ENCODE measurements around the gene AVPR2.

AVPR2 gene

DNA sequence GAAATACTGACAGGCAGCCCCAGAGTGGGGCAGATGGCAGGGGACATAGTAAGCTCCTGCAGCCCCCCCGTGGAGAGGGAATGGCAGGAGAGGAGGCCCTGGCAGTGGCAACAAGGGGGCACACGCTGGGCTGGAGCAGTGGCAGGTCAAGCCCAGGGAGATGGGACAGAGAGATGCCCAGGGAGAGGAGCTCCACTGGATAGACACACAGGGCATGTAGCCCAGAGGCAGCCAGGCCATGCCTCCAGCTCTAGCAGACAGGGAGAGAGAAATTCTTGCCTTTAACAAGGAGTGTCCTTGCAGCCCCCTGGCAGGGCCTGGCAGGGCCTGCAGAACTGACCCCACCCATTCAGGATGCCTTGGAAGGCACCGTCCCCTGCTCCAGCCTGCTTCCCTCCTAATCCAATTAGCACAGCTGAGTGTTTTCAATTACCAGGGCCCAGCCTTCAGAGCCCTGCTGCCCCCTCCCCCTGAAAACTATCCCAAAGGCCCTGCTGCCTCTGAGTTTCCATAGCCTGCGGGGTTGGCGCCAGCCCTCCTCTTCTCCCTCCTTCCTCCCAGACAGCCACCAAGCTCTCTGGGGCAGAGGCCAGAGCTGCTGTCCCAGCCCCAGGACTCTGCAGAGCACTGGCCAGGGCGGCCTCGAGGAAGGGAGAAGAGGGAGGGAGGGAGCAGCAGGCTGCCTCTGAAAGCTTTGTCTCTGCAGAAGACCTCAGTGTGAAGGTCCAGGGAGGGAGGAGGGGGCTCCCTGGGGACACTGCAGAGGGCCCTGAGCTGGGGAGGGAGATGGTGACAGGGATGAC, 31.0 kb upstream of the AVPR2 start:
- H3K4me1 ChIP-seq (ENCODE audit: control insufficient read depth in 1 of 2, insufficient read depth in 2 of 2, low read length in 2 of 2), result no peaks in the 10 kb centered on the region
- no peaks in the 10 kb centered on the region for H3K36me3 ChIP-seq (ENCODE audit: control insufficient read depth in 1 of 2, insufficient read depth in 2 of 2, low read length in 2 of 2)
- no peak overlapping the region for H3K27ac ChIP-seq (ENCODE audit: low read length)
- no peaks in the 10 kb centered on the region for H3K9me3 ChIP-seq (ENCODE audit: control insufficient read depth in 1 of 2, low read length in 2 of 2)
- no peak overlapping the region for H3K4me3 ChIP-seq (ENCODE audit: low read depth in 1 of 2, low read length in 2 of 2)
- no peaks in the 10 kb centered on the region for H3K27me3 ChIP-seq (ENCODE audit: low read depth, low read length)

DNA sequence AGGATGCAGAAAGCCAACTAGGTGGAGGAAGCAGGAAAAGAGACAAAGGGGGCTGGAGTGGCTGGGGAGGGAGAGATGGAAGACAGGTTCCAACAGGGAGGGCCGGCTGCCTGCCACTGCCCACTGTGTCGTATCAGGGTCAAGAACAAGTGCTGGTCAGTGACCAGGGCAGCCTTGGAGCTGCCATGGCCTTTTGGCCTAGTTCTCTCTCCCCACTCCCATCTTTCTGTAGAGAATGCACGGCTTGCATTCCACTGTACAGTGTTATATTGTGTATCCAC, 30.4 kb upstream of the AVPR2 start:
- H3K4me3 ChIP-seq (ENCODE audit: low read depth in 1 of 2, low read length in 2 of 2), result no peak overlapping the region
- no peaks in the 10 kb centered on the region for H3K27me3 ChIP-seq (ENCODE audit: low read depth, low read length)
- no peaks in the 10 kb centered on the region for H3K9me3 ChIP-seq (ENCODE audit: control insufficient read depth in 1 of 2, low read length in 2 of 2)
- no peaks in the 10 kb centered on the region for H3K36me3 ChIP-seq (ENCODE audit: control insufficient read depth in 1 of 2, insufficient read depth in 2 of 2, low read length in 2 of 2)
- no peak overlapping the region for H3K27ac ChIP-seq (ENCODE audit: low read length)
- H3K4me1 ChIP-seq (ENCODE audit: control insufficient read depth in 1 of 2, insufficient read depth in 2 of 2, low read length in 2 of 2), result no peaks in the 10 kb centered on the region

DNA sequence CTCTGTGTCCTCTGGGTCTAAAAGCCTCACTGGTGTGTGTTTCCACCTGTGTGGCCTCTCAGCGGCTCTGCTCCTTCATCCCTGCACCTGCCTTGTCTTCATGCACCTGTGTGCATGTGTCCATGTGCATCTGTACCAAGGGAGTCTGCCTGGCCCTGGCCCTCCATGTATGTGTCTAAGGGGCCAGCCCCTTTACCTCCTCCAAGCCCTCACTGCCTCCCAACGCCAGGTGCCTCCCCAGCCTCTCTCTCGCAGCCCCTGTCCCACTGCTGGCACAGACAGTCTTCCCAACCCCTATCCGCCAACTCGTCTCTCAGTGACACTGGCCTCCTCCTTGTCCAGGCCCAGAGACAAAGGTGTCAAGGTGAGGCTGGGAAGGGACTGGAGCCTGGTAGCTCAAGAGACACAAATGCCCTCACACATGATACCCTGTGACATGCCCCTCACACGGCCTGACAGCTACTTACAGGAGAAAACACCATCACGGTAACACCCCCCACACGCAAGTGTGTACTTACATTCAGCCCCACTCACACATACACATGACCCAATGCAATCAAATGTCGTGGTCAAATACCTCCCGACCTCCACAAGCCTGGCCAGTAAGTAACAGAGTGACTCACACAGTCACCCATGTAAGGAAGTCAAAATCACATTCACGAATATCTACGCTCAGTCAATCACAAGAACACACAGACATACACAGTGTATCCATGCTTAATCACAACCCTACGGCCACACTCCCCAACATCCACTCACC, 29.9 kb upstream of the AVPR2 start:
- no peaks in the 10 kb centered on the region for H3K9me3 ChIP-seq (ENCODE audit: control insufficient read depth in 1 of 2, low read length in 2 of 2)
- no peaks in the 10 kb centered on the region for H3K27me3 ChIP-seq (ENCODE audit: low read depth, low read length)
- no peak overlapping the region for H3K27ac ChIP-seq (ENCODE audit: low read length)
- H3K36me3 ChIP-seq (ENCODE audit: control insufficient read depth in 1 of 2, insufficient read depth in 2 of 2, low read length in 2 of 2), result no peaks in the 10 kb centered on the region
- no peaks in the 10 kb centered on the region for H3K4me1 ChIP-seq (ENCODE audit: control insufficient read depth in 1 of 2, insufficient read depth in 2 of 2, low read length in 2 of 2)
- no peak overlapping the region for H3K4me3 ChIP-seq (ENCODE audit: low read depth in 1 of 2, low read length in 2 of 2)

DNA sequence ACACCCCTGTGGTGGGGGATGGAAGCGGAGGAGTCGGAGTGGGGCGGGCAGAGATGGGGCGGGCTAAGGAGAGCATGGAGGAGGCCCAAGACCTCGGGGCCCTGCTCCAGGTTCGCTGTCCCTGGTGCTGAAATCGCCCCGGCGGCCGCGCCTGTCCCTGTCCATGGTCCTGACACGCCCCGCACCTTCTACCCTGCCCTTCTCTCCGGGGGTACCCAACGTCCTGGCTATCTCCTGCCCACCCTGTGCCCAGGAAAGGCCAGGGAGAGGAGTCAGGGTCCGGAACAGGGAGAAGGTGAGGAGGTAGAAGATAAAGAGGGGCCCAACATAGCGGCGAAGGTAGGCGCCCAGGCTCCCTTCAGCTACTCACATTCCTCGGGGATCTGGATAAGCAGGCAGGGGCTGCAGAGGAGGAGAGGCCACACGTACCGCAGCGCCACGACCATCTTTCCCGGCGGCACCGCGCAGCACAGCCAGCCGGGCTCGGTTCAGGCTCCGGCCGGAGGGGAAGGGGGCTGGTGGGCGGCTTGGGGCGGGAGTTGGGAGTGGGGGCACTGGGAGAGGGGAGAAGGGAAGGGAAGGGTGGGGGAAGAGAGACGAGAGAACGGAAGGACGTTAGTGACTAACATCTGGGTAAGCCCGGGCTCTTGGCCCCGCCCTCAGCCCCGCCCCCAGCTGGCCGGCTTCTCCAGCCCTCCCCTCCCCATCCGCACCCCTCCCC, 28.9 kb upstream of the AVPR2 start:
- Histone ChIP-seq H3K27ac (ENCODE audit: low read length) (no peak overlapping the region), H3K27me3 (ENCODE audit: low read depth, low read length) (no peaks in the 10 kb centered on the region), H3K36me3 (ENCODE audit: control insufficient read depth in 1 of 2, insufficient read depth in 2 of 2, low read length in 2 of 2) (no peaks in the 10 kb centered on the region), H3K4me3 (ENCODE audit: low read depth in 1 of 2, low read length in 2 of 2) (no peak overlapping the region), H3K9me3 (ENCODE audit: control insufficient read depth in 1 of 2, low read length in 2 of 2) (no peaks in the 10 kb centered on the region), H3K4me1 (ENCODE audit: control insufficient read depth in 1 of 2, insufficient read depth in 2 of 2, low read length in 2 of 2) (no peaks in the 10 kb centered on the region)

DNA sequence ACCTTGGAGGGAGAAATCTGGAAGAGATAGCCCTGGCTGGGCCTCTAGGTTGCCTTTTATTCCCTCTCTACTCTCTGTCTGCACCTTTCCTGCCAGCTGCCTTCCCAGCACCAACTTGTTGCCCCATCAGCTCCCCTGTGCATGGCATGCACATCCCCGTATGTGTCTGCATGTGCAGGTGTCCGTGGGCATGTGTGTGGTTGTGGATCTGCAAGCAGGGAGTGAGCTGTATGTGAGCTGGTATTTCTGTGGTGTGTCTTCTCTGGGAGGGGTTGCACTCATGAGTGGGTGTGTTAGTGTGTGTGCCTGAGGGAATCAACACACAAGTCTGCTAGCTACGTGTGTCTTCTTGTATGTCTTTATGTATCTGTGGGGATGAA, 28.4 kb upstream of the AVPR2 start:
- H3K4me3 ChIP-seq (ENCODE audit: low read depth in 1 of 2, low read length in 2 of 2), result no peak overlapping the region
- no peaks in the 10 kb centered on the region for H3K4me1 ChIP-seq (ENCODE audit: control insufficient read depth in 1 of 2, insufficient read depth in 2 of 2, low read length in 2 of 2)
- H3K27ac ChIP-seq (ENCODE audit: low read length), result no peak overlapping the region
- no peaks in the 10 kb centered on the region for H3K27me3 ChIP-seq (ENCODE audit: low read depth, low read length)
- no peaks in the 10 kb centered on the region for H3K36me3 ChIP-seq (ENCODE audit: control insufficient read depth in 1 of 2, insufficient read depth in 2 of 2, low read length in 2 of 2)
- no peaks in the 10 kb centered on the region for H3K9me3 ChIP-seq (ENCODE audit: control insufficient read depth in 1 of 2, low read length in 2 of 2)

DNA sequence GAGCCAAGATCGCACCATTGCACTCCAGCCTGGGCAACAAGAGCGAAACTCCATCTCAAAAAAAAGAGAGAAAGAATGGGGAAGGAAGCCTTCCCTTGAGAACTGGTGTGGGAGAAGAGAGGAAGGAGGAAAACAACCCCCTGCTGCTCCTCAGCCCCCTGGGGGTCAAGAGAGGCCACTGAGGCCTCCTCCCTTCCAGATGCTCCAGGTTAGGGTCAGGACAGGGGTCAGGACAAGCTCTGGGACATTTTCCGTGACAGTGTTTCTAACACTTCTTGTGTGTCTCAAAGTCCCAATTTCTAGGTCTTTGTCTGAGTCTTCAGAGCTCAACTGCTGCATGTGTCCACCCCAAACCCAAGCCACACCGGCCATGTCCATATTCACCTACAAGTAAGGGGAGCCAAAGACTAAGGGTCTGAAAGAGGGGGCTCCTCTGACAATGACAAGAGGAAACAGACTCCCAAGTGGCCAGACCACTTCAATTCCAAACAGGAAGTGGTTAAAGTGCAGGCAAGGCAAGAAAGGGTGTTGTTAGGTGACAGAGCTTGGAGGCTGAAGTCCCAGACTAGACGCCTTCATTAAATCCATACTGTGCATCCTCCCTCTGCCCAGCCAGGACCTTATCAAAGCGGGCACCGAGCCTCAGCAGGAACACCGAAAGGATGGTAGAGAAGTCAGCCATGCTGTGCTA, 26.8 kb upstream of the AVPR2 start:
- no peaks in the 10 kb centered on the region for H3K36me3 ChIP-seq (ENCODE audit: control insufficient read depth in 1 of 2, insufficient read depth in 2 of 2, low read length in 2 of 2)
- H3K4me3 ChIP-seq (ENCODE audit: low read depth in 1 of 2, low read length in 2 of 2), result no peak overlapping the region
- no peak overlapping the region for H3K27ac ChIP-seq (ENCODE audit: low read length)
- H3K27me3 ChIP-seq (ENCODE audit: low read depth, low read length), result no peaks in the 10 kb centered on the region
- H3K4me1 ChIP-seq (ENCODE audit: control insufficient read depth in 1 of 2, insufficient read depth in 2 of 2, low read length in 2 of 2), result no peaks in the 10 kb centered on the region
- no peaks in the 10 kb centered on the region for H3K9me3 ChIP-seq (ENCODE audit: control insufficient read depth in 1 of 2, low read length in 2 of 2)

DNA sequence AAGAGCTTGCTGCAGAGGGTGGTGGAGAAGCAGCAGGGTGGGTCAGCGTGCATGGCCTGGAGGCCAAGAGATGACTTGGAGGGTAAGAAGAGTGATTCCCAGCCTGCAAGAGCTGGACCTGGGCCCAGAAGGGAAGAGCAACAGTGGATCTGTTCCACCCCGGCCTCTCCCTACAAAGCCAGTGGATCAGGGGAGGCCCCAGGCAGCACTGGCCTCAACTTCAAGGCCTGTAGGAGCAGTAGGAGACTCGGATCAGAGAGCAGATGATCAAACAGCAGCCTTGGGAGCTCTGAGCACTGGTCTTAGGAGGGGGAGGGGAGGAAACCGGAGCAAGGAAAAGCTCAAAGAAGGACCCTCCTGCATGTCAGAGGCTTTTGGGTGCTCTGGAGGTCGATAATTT, 26.1 kb upstream of the AVPR2 start:
- Histone ChIP-seq H3K9me3 (ENCODE audit: control insufficient read depth in 1 of 2, low read length in 2 of 2) (no peaks in the 10 kb centered on the region), H3K27ac (ENCODE audit: low read length) (no peak overlapping the region), H3K4me1 (ENCODE audit: control insufficient read depth in 1 of 2, insufficient read depth in 2 of 2, low read length in 2 of 2) (no peaks in the 10 kb centered on the region), H3K36me3 (ENCODE audit: control insufficient read depth in 1 of 2, insufficient read depth in 2 of 2, low read length in 2 of 2) (no peaks in the 10 kb centered on the region), H3K27me3 (ENCODE audit: low read depth, low read length) (no peaks in the 10 kb centered on the region), H3K4me3 (ENCODE audit: low read depth in 1 of 2, low read length in 2 of 2) (no peak overlapping the region)

DNA sequence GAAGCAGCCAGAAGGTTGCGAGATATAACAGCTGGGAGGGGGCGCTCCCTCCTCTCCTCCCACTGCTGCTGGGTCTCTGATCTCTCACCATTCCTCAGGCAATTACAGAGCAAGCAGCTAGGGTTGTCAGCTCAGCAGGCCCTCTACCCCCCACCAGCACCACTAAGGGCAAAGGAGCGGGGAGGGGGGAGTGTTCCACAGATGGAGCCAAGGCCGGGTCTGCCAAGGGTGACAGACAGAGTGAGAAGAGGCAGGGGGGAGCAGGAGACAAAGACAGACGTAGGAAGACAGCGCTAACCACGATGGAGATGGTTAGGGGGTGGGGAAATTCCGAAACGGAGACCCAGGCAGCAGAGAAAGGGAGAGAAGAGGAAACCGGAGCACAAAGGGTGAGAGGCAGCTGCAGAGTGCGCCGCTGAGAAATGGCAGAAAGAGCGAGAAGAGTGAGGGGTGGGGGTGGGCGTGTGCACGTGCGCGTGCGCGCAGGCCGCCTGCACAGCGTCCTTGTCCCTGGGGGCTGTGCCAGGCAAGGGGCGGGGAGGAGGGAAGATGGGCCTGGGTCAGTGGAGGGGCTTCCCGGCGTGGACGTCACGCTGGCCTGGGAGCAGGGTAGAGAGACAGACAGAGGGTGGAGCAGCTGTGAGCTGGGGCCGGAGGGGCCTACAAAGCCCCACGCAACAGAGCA, 25.4 kb upstream of the AVPR2 start:
- H3K4me3 ChIP-seq (ENCODE audit: low read depth in 1 of 2, low read length in 2 of 2), result no peak overlapping the region
- H3K4me1 ChIP-seq (ENCODE audit: control insufficient read depth in 1 of 2, insufficient read depth in 2 of 2, low read length in 2 of 2), result no peaks in the 10 kb centered on the region
- H3K9me3 ChIP-seq (ENCODE audit: control insufficient read depth in 1 of 2, low read length in 2 of 2), result no peaks in the 10 kb centered on the region
- no peaks in the 10 kb centered on the region for H3K27me3 ChIP-seq (ENCODE audit: low read depth, low read length)
- H3K36me3 ChIP-seq (ENCODE audit: control insufficient read depth in 1 of 2, insufficient read depth in 2 of 2, low read length in 2 of 2), result no peaks in the 10 kb centered on the region
- no peak overlapping the region for H3K27ac ChIP-seq (ENCODE audit: low read length)

DNA sequence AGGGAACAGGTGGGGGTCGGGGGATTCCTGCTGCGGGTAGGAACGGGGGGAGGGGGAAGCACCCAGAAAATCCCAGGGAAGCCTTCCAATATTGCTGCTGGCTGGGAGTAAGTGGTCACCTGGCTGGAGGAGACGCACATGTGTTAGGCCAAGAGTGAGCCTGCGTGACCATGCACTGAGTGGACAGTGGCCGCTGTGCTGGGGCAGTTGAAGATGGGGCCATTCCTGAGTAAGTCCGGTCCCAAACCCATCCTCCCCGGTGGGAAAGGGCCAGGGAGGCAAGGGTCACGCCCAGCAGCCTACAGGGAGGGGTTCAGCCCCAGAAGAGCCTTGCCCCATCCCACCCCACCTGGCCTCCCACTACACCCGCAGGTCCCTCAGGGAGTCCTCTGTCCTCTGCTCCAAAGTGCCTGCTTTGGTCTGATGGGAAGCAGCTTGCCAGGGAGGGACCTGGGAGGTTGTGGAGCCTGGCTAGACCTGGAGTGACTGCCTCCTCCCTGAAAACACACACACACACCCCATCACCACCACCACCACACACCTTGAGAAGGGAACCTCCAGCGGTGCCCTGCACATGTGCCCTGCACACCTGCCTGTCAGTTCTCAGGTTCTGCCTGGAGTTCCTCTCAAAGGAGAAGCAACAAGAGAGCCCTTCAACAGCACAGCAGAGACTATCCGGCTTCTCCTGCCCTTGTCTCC, 24.6 kb upstream of the AVPR2 start:
- Histone ChIP-seq H3K4me3 (ENCODE audit: low read depth in 1 of 2, low read length in 2 of 2) (no peak overlapping the region), H3K27me3 (ENCODE audit: low read depth, low read length) (peaks cover 6% of the 10 kb centered on the region), H3K36me3 (ENCODE audit: control insufficient read depth in 1 of 2, insufficient read depth in 2 of 2, low read length in 2 of 2) (no peaks in the 10 kb centered on the region), H3K9me3 (ENCODE audit: control insufficient read depth in 1 of 2, low read length in 2 of 2) (no peaks in the 10 kb centered on the region), H3K27ac (ENCODE audit: low read length) (no peak overlapping the region), H3K4me1 (ENCODE audit: control insufficient read depth in 1 of 2, insufficient read depth in 2 of 2, low read length in 2 of 2) (no peaks in the 10 kb centered on the region)

DNA sequence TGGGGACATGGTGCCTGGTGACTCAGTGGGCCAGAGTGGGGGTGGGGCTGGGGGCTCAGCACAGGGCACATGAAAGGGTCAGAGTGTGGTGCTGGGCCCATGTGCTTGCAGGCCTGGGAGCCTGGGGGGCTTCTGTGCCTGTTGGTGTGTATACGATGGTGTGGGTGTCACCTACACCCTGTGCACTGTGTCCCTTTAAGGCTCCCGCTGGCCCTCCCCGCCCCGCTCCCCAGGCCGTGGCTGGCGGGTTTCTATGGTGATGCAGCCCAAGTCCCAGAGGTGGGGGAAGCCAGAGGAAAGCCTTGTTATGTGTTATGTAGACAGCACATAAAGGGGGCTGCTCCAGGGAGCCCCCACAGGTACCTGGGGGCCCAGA, 24.0 kb upstream of the AVPR2 start:
- Histone ChIP-seq H3K4me1 (ENCODE audit: control insufficient read depth in 1 of 2, insufficient read depth in 2 of 2, low read length in 2 of 2) (no peaks in the 10 kb centered on the region), H3K9me3 (ENCODE audit: control insufficient read depth in 1 of 2, low read length in 2 of 2) (no peaks in the 10 kb centered on the region), H3K27ac (ENCODE audit: low read length) (no peak overlapping the region), H3K27me3 (ENCODE audit: low read depth, low read length) (peaks cover 11% of the 10 kb centered on the region), H3K36me3 (ENCODE audit: control insufficient read depth in 1 of 2, insufficient read depth in 2 of 2, low read length in 2 of 2) (no peaks in the 10 kb centered on the region), H3K4me3 (ENCODE audit: low read depth in 1 of 2, low read length in 2 of 2) (no peak overlapping the region)
